Mesothelial cell of epicardium (in vitro differentiated cells): ENCODE measurements around the gene DIP2C. TPM values are rescaled to one million over a fixed set of nuclear protein-coding genes. Genes with fewer than 3 reads are reported as not detected.
"Not testable (repeated sequence)": the region's sequence is repeated elsewhere in the genome, so short reads cannot be mapped to it uniquely, and the experiment has no call there.

Experiments used
- DNase-seq, 2 experiments: peaks; one replicate each; pipeline ENCODE4 v3.0.0; 2021; ENCODE audit warnings: low spot score in 2 of 2; ENCODE audit not compliant: unreplicated experiment in 2 of 2
- H3K27ac Mint-ChIP-seq: 2 replicates; pipeline ENCODE4 v1.8.0; 2021; ENCODE audit warnings: mixed read lengths
- H3K27me3 Mint-ChIP-seq: 2 replicates; pipeline ENCODE4 v1.8.0; 2021; ENCODE audit warnings: low read depth, mixed read lengths
- H3K36me3 Mint-ChIP-seq: 2 replicates; pipeline ENCODE4 v1.8.0; 2021; ENCODE audit warnings: mixed read lengths
- H3K4me1 Mint-ChIP-seq: 2 replicates; pipeline ENCODE4 v1.8.0; 2021; ENCODE audit warnings: mixed read lengths
- H3K4me3 Mint-ChIP-seq: 2 replicates; pipeline ENCODE4 v1.8.0; 2021; ENCODE audit warnings: mild to moderate bottlenecking, moderate library complexity, mixed read lengths
- H3K9me3 Mint-ChIP-seq: 2 replicates; pipeline ENCODE4 v1.8.0; 2021; ENCODE audit warnings: mixed read lengths
- CTCF ChIP-seq: fragments of 200-600 bp; sonication (generic); IDR thresholded peaks from one replicate; pipeline ENCODE4 v1.5.0; 2021; ENCODE audit warnings: antibody characterized with exemption; ENCODE audit not compliant: unreplicated experiment
- total RNA-seq: library from RNA; stranded (reverse); gene quantifications from 3 replicates; pipeline ENCODE4 v1.2.1, GENCODE V29; 2021

DIP2C gene
- total RNA-seq, 1 donor from 2014 or later, result 30.3 TPM

GRCh38 chr10:600234-600633 lies 89.2 kb downstream of the DIP2C start:
- Mint-ChIP-seq H3K4me1 (peaks cover 31% of the 10 kb centered on the region), H3K27me3 (no peaks in the 10 kb centered on the region)
- TF ChIP-seq CTCF, result no peak

GRCh38 chr10:599767-600166 lies 89.7 kb downstream of the DIP2C start:
- Mint-ChIP-seq H3K27me3 (no peaks in the 10 kb centered on the region), H3K4me3 (no peak overlapping the region), H3K9me3 (no peaks in the 10 kb centered on the region), H3K27ac (no peak overlapping the region), H3K36me3 (no peaks in the 10 kb centered on the region), H3K4me1 (peaks cover 27% of the 10 kb centered on the region)
- DNase-seq, result no peak
- no peak for TF ChIP-seq CTCF

More at GRCh38 chr10:600234-600633, 89.2 kb downstream of the DIP2C start:
- H3K4me3 Mint-ChIP-seq, result no peak overlapping the region
- H3K36me3 Mint-ChIP-seq, result no peaks in the 10 kb centered on the region
- H3K27ac Mint-ChIP-seq, result no peak overlapping the region
- no peak for DNase-seq
- H3K9me3 Mint-ChIP-seq, result no peaks in the 10 kb centered on the region

- DNase-seq, result no peak
- no peaks in the 10 kb centered on the region for H3K9me3 Mint-ChIP-seq
- no peak for TF ChIP-seq CTCF
- no peaks in the 10 kb centered on the region for H3K36me3 Mint-ChIP-seq
- no peak overlapping the region for H3K4me3 Mint-ChIP-seq
- peak overlapping the region; percentile 91 for H3K27ac Mint-ChIP-seq
- H3K4me1 Mint-ChIP-seq, result peaks cover 27% of the 10 kb centered on the region
- no peaks in the 10 kb centered on the region for H3K27me3 Mint-ChIP-seq
These were observed 90.9 kb downstream of the DIP2C start for GRCh38 chr10:598415-599170.

- no peak overlapping the region for H3K4me3 Mint-ChIP-seq
- no peaks in the 10 kb centered on the region for H3K9me3 Mint-ChIP-seq
- DNase-seq, result no peak
- H3K27ac Mint-ChIP-seq, result peak overlapping the region; percentile 91
- no peaks in the 10 kb centered on the region for H3K36me3 Mint-ChIP-seq
- peaks cover 29% of the 10 kb centered on the region for H3K4me1 Mint-ChIP-seq
- no peaks in the 10 kb centered on the region for H3K27me3 Mint-ChIP-seq
- TF ChIP-seq CTCF, result no peak
These were observed 91.5 kb downstream of the DIP2C start for GRCh38 chr10:597976-598375.

- no peak overlapping the region for H3K4me3 Mint-ChIP-seq
- no peak for DNase-seq
- H3K4me1 Mint-ChIP-seq, result peaks cover 25% of the 10 kb centered on the region
- H3K27ac Mint-ChIP-seq, result no peak overlapping the region
- no peaks in the 10 kb centered on the region for H3K27me3 Mint-ChIP-seq
- no peak for TF ChIP-seq CTCF
- H3K36me3 Mint-ChIP-seq, result no peaks in the 10 kb centered on the region
- H3K9me3 Mint-ChIP-seq, result no peaks in the 10 kb centered on the region
These were observed 92.6 kb downstream of the DIP2C start for GRCh38 chr10:596725-597345.

- DNase-seq, H3K4me3 Mint-ChIP-seq, H3K27me3 Mint-ChIP-seq, H3K9me3 Mint-ChIP-seq, H3K36me3 Mint-ChIP-seq, H3K27ac Mint-ChIP-seq: not testable (repeated sequence)
- H3K4me1 Mint-ChIP-seq, result peaks cover 21% of the 10 kb centered on the region
These were observed 93.3 kb downstream of the DIP2C start for GRCh38 chr10:596131-596530.
